ENCODE data around the gene ATP5MC3.

- TF ChIP-seq EZH2phosphoT487 (IDR thresholded peaks at IDR 0.05; ENCODE audit: insufficient read depth, low read depth) = no peak
- TF ChIP-seq EZH2 (IDR thresholded peaks at IDR 0.05; ENCODE audit: insufficient read depth, poor library complexity, severe bottlenecking) = no peak
These were observed 26.4 kb upstream of the ATP5MC3 start for GRCh38 chr2:175207741-175208438.

All from GM23248 (cell line).